GM18502 (cell line): ENCODE results near the gene ADA.
"Not testable (repeated sequence)": the region's sequence is repeated elsewhere in the genome, so short reads cannot be mapped to it uniquely, and the experiment has no call there.

Experiments
- ATAC-seq: cut with Tn5 transposase; IDR thresholded peaks from one replicate; pipeline ENCODE4 v1.9.1; 2021; ENCODE audit warnings: mild to moderate bottlenecking; ENCODE audit not compliant: unreplicated experiment, poor library complexity

ADA gene

GRCh38 chr20:44651684-44652423, at the start of gene ADA:
Gene ADA, minus strand, starts transcription at chr20:44651699. Its CDS starts 92 bp downstream, at chr20:44651607.
- ATAC-seq: no peak

- ATAC-seq: no peak
Observed at GRCh38 chr20:44700306-44700705, 48.8 kb upstream of the ADA start.

- no peak for ATAC-seq
Observed at GRCh38 chr20:44698351-44698750, 46.9 kb upstream of the ADA start.

- ATAC-seq: not testable (repeated sequence)
Observed at GRCh38 chr20:44697041-44697440, 45.5 kb upstream of the ADA start.

- no peak for ATAC-seq
Observed at GRCh38 chr20:44696315-44696714, 44.8 kb upstream of the ADA start.

- ATAC-seq: no peak
Observed at GRCh38 chr20:44695674-44696300, 44.3 kb upstream of the ADA start.

- ATAC-seq: no peak
Observed at GRCh38 chr20:44695295-44695673, 43.8 kb upstream of the ADA start.

- no peak for ATAC-seq
Observed at GRCh38 chr20:44694159-44694558, 42.7 kb upstream of the ADA start.

GRCh38 chr20:44693627-44694026, 42.1 kb upstream of the ADA start:
- no peak for ATAC-seq

GRCh38 chr20:44692932-44693480, 41.5 kb upstream of the ADA start:
- ATAC-seq: no peak

GRCh38 chr20:44691424-44692423, 40.2 kb upstream of the ADA start:
- no peak for ATAC-seq

- ATAC-seq: no peak
Observed at GRCh38 chr20:44690781-44691423, 39.4 kb upstream of the ADA start.

- no peak for ATAC-seq
Observed at GRCh38 chr20:44689809-44690208, 38.3 kb upstream of the ADA start.

GRCh38 chr20:44688053-44688625, 36.6 kb upstream of the ADA start:
- ATAC-seq: no peak

GRCh38 chr20:44686934-44687333, 35.4 kb upstream of the ADA start:
- ATAC-seq: no peak

GRCh38 chr20:44684047-44684967, 32.8 kb upstream of the ADA start:
- no peak for ATAC-seq

- ATAC-seq: no peak
Observed at GRCh38 chr20:44683263-44684046, 32.0 kb upstream of the ADA start.
